ENCODE measurements around the gene MYO7A.

The MYO7A gene

DNA sequence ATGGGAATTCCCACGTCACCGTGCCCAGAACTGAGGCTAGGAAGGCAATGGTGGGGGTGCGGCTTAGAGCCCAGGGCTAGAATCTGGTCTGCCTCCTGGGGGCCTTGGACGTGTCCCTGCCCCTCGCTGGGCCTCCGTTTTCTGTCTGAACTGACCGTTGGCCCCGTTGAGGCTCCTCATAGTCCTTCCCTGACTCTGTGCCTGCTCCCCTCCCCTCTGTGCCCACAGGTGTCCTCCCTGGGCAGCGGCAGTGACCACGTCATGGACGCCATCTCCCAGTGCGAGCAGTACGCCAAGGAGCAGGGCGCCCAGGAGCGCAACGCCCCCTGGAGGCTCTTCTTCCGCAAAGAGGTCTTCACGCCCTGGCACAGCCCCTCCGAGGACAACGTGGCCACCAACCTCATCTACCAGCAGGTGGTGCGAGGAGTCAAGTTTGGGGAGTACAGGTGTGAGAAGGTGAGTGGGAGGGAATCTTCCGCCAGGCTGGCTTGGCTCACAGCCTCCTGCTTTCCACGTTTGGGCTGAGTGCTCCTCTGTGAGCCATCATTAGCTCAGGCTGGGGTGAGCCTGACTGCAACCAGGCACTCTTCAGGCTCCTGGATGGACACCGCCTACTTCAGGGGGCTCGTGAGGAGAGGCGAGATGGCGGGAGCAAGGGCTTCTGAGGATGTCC lies 63.9 kb downstream of the MYO7A start:
- peak overlapping the region; percentile 45 for H3K9ac ChIP-seq (ENCODE audit: low read depth, low read length, poor library complexity, severe bottlenecking)
- peak overlapping the region; percentile 63 for H3K4me2 ChIP-seq (ENCODE audit: low read depth, low read length, poor library complexity, severe bottlenecking)
- peak overlapping the region; percentile 84 for H2AFZ ChIP-seq (ENCODE audit: low read length)

DNA sequence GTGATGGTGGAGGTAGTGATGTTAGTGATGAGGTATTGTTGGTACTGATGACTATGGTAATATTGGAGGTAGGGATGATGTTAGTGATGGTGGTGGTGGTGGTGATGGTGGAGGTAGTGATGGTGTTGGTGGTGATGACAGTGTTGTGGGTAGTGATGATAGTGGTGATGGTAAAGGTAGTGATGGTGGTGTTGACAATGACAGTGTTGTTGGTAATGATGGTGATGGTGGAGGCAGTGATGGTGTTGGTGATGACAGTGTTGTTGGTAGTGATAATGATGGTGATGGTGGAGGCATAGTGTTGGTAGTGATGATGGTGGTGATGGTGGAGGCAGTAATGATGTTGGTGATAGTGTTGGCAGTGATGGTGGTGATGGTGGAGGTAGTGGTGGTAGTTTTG lies 65.1 kb downstream of the MYO7A start:
- Histone ChIP-seq H3F3A (ENCODE audit: low read depth) (no peaks in the 10 kb centered on the region), H3K4me1 (ENCODE audit: insufficient read depth, low read length, poor library complexity, severe bottlenecking) (peaks cover under 1% of the 10 kb centered on the region), H3K4me2 (ENCODE audit: low read depth, low read length, poor library complexity, severe bottlenecking) (no peak overlapping the region), H3K4me3 (ENCODE audit: low read length, poor library complexity, severe bottlenecking) (no peak overlapping the region), H2AFZ (ENCODE audit: low read length) (no peak overlapping the region), H3K9ac (ENCODE audit: low read depth, low read length, poor library complexity, severe bottlenecking) (no peak overlapping the region), H3K9me2 (replicated peaks; ENCODE audit: low read depth, low read length) (no peaks in the 10 kb centered on the region), H3K27me3 (ENCODE audit: insufficient read depth, low read length, poor library complexity, severe bottlenecking) (no peaks in the 10 kb centered on the region), H3K79me2 (ENCODE audit: insufficient read depth, low read length) (no peaks in the 10 kb centered on the region), H3K36me3 (ENCODE audit: insufficient read depth, low read length) (no peaks in the 10 kb centered on the region), H4K20me1 (ENCODE audit: insufficient read depth, low read length, poor library complexity, severe bottlenecking) (no peaks in the 10 kb centered on the region), H3K9me3 (ENCODE audit: insufficient read depth, low read depth, low read length) (no peaks in the 10 kb centered on the region)
- TF ChIP-seq, protein P1, sequence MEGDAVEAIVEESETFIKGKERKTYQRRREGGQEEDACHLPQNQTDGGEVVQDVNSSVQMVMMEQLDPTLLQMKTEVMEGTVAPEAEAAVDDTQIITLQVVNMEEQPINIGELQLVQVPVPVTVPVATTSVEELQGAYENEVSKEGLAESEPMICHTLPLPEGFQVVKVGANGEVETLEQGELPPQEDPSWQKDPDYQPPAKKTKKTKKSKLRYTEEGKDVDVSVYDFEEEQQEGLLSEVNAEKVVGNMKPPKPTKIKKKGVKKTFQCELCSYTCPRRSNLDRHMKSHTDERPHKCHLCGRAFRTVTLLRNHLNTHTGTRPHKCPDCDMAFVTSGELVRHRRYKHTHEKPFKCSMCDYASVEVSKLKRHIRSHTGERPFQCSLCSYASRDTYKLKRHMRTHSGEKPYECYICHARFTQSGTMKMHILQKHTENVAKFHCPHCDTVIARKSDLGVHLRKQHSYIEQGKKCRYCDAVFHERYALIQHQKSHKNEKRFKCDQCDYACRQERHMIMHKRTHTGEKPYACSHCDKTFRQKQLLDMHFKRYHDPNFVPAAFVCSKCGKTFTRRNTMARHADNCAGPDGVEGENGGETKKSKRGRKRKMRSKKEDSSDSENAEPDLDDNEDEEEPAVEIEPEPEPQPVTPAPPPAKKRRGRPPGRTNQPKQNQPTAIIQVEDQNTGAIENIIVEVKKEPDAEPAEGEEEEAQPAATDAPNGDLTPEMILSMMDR (conservative IDR thresholded peaks at IDR 0.05; ENCODE audit: low read length): no peak
- no peak for TF ChIP-seq EZH2phosphoT487 (IDR thresholded peaks at IDR 0.05; ENCODE audit: borderline replicate concordance)

More for the DNA sequence above, 63.9 kb downstream of the MYO7A start:
- Histone ChIP-seq H3K36me3 (ENCODE audit: insufficient read depth, low read length) (no peaks in the 10 kb centered on the region), H3F3A (ENCODE audit: low read depth) (no peaks in the 10 kb centered on the region), H3K9me3 (ENCODE audit: insufficient read depth, low read depth, low read length) (no peaks in the 10 kb centered on the region), H3K4me3 (ENCODE audit: low read length, poor library complexity, severe bottlenecking) (peak overlapping the region; percentile 66), H3K9me2 (replicated peaks; ENCODE audit: low read depth, low read length) (no peaks in the 10 kb centered on the region), H4K20me1 (ENCODE audit: insufficient read depth, low read length, poor library complexity, severe bottlenecking) (no peaks in the 10 kb centered on the region), H3K4me1 (ENCODE audit: insufficient read depth, low read length, poor library complexity, severe bottlenecking) (peaks cover 11% of the 10 kb centered on the region), H3K79me2 (ENCODE audit: insufficient read depth, low read length) (no peaks in the 10 kb centered on the region), H3K27me3 (ENCODE audit: insufficient read depth, low read length, poor library complexity, severe bottlenecking) (no peaks in the 10 kb centered on the region)
- TF ChIP-seq EZH2phosphoT487 (IDR thresholded peaks at IDR 0.05; ENCODE audit: borderline replicate concordance): no peak
- TF ChIP-seq, protein P1 (conservative IDR thresholded peaks at IDR 0.05; ENCODE audit: low read length): peak; percentile 97

DNA sequence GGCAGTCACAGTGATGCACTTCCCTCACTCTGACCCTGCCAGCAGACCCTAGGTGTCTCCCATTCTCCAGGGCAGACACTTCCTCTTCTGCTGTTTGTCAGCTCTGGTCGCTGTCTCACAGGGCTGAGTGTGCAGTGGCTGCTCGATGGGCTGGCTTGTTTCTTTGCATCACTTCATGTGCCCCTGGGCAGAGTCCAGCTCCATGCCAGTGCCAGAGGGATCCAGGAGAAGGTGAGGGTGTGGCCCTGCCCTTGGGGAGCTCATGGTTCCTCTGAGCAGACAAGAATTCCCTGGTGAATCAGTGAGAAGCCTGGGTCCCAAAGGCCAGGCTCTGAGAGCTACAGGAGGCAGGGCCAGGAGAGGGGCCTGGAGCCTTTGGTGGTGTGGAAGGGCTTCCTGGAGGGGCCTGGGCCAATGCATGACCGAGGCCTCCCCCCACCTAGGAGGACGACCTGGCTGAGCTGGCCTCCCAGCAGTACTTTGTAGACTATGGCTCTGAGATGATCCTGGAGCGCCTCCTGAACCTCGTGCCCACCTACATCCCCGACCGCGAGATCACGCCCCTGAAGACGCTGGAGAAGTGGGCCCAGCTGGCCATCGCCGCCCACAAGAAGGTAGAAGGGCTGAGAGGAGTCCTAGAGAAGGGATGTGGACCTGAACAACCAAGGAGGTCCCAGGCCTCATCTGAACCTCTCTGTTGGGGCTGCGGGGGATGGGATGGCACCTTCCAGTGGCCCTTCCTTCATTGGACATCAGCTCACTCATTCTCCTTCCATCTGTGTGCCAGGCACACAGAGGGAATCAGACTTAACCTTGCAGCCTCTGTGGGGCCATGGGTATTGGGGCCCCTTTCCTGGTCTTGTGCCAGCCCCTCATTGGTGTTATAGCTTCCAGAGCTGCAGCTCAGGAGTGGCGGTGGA lies 66.1 kb downstream of the MYO7A start:
- TF ChIP-seq, protein P1 (conservative IDR thresholded peaks at IDR 0.05; ENCODE audit: low read length): no peak
- TF ChIP-seq EZH2phosphoT487 (IDR thresholded peaks at IDR 0.05; ENCODE audit: borderline replicate concordance): no peak
- H3K36me3 ChIP-seq (ENCODE audit: insufficient read depth, low read length): no peaks in the 10 kb centered on the region
- H3F3A ChIP-seq (ENCODE audit: low read depth): no peaks in the 10 kb centered on the region
- no peaks in the 10 kb centered on the region for H3K27me3 ChIP-seq (ENCODE audit: insufficient read depth, low read length, poor library complexity, severe bottlenecking)
- no peaks in the 10 kb centered on the region for H3K79me2 ChIP-seq (ENCODE audit: insufficient read depth, low read length)
- no peaks in the 10 kb centered on the region for H4K20me1 ChIP-seq (ENCODE audit: insufficient read depth, low read length, poor library complexity, severe bottlenecking)
- no peaks in the 10 kb centered on the region for H3K9me3 ChIP-seq (ENCODE audit: insufficient read depth, low read depth, low read length)
- no peak overlapping the region for H2AFZ ChIP-seq (ENCODE audit: low read length)
- H3K9ac ChIP-seq (ENCODE audit: low read depth, low read length, poor library complexity, severe bottlenecking): no peak overlapping the region
- H3K9me2 ChIP-seq (replicated peaks; ENCODE audit: low read depth, low read length): no peaks in the 10 kb centered on the region
- peaks cover 7% of the 10 kb centered on the region for H3K4me1 ChIP-seq (ENCODE audit: insufficient read depth, low read length, poor library complexity, severe bottlenecking)
- H3K4me3 ChIP-seq (ENCODE audit: low read length, poor library complexity, severe bottlenecking): no peak overlapping the region
- no peak overlapping the region for H3K4me2 ChIP-seq (ENCODE audit: low read depth, low read length, poor library complexity, severe bottlenecking)

Data from Loucy (cell line).